Upper lobe of left lung (tissue), 6 donors: Measurements from ENCODE around the gene AVEN. TPM values are rescaled to one million over a fixed set of nuclear protein-coding genes. Genes with fewer than 3 reads are reported as not detected.
A peak's percentile ranks its signal among the peaks of the same experiment; 100 is the strongest.

Experiments used
- ATAC-seq, 2 donors: fragments of 200-7000 bp; cut with Tn5 transposase; one replicate each; pipeline ENCODE4 v1.9.1; 2022; ENCODE audit warnings: mild to moderate bottlenecking in 2 of 2, moderate library complexity in 2 of 2; ENCODE audit not compliant: low FRiP score in 2 of 2
- DNase-seq, 2 donors: peaks; one replicate each; pipeline ENCODE4 v3.0.0-alpha.2; 2019 to 2020
- H3K27ac ChIP-seq, 4 donors: fragments of 200-600 bp; sonication (generic); one replicate each; pipeline ENCODE4 v1.5.1; 2016 to 2019
- H3K27me3 ChIP-seq, 4 donors: fragments of 200-600 bp; sonication (generic); one replicate each; pipeline ENCODE4 v1.5.1; 2017 to 2019
- H3K36me3 ChIP-seq, 4 donors: fragments of 200-600 bp; sonication (generic); one replicate each; pipeline ENCODE4 v1.5.1; 2016 to 2019
- H3K4me1 ChIP-seq, 4 donors: fragments of 200-600 bp; sonication (generic); one replicate each; pipeline ENCODE4 v1.5.1; 2018 to 2019
- H3K4me3 ChIP-seq, 4 donors: fragments of 200-600 bp; sonication (generic); one replicate each; pipeline ENCODE4 v1.5.1; 2017 to 2019; ENCODE audit warnings: mild to moderate bottlenecking in 2 of 4, moderate library complexity in 1 of 4
- H3K9me3 ChIP-seq, 4 donors: fragments of 200-600 bp; sonication (generic); one replicate each; pipeline ENCODE4 v1.5.1; 2018 to 2019
- CTCF ChIP-seq, 6 experiments: fragments of 450-650 bp in 4 of 6; fragments of 200-600 bp in 2 of 6; sonication (generic) in 2 of 6; IDR thresholded peaks; one replicate each; pipeline ENCODE4 v1.5.1; 2016 to 2019; ENCODE audit warnings: antibody characterized with exemption in 6 of 6
- EP300 ChIP-seq, 4 donors: sonication (generic); formaldehyde crosslinking; IDR thresholded peaks; one replicate each; pipeline ENCODE4 v1.5.1; 2017; ENCODE audit warnings: antibody characterized with exemption in 4 of 4, control low read depth in 2 of 4
- POLR2A ChIP-seq, 4 donors: fragments of 450-650 bp; IDR thresholded peaks; one replicate each; pipeline ENCODE4 v1.5.1; 2016 to 2017; ENCODE audit warnings: antibody characterized with exemption in 4 of 4, mild to moderate bottlenecking in 2 of 4
- POLR2AphosphoS5 ChIP-seq, 2 donors: sonication (generic); formaldehyde crosslinking; IDR thresholded peaks; one replicate each; pipeline ENCODE4 v1.5.1; 2017; ENCODE audit warnings: antibody characterized with exemption in 2 of 2
- WGBS, 2 donors: methylation state at CpG; one replicate each; pipeline ENCODE4 v1.1.5; 2017 to 2018; 5-methylcytosine and 5-hydroxymethylcytosine counted together
- total RNA-seq, 6 donors: library from RNA; depleted of rRNA in 4 of 6; stranded (reverse); fragments of >200 nt in 4 of 6; gene quantifications; one replicate each; pipeline versions ENCODE4 v1.1.0 to v1.2.1, GENCODE V29; 2016 to 2021
- donor health status: DM: no; HTN: no; CAD: no; lungs with moderate emphysema.
- donor health status: DM: no; HTN: yes; CAD: no; lungs with severe emphysema.

The AVEN gene
- total RNA-seq, 6 donors from 2014 or later, result 6.9 to 38.8 (median 9.9) TPM

DNA sequence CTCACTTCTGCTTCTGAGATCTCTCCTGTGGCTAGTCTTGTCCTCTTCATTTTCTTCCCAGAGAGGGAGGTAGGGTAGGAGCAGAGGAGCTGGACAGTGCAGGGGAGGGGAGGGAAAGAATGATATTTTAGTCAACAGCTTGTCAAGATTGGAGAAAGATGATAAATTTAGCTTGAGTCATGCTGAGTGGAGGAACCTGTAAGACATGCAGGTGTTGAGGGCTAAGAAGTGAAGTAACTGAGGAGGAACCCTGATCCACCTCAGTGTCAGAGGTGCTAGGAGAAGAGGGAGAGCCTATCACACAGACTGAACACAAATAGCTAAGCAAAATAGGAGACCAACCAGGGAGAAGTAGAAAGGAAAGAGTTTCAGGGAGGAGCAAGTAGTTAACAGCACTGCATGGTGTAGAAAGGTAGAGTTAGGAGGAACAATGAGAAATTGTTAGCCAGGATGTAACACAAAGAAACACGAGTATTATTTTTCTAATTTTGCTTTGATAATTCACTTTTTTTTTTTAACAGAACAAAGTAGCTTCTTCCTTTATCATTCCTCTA is 178.9 kb downstream of the AVEN start:
- Histone ChIP-seq H3K4me1 (no peaks in the 10 kb centered on the region), H3K27ac (no peak overlapping the region), H3K4me3 (no peak overlapping the region), H3K27me3 (no peaks in the 10 kb centered on the region), H3K36me3 (no peaks in the 10 kb centered on the region), H3K9me3 (no peaks in the 10 kb centered on the region)
- DNase-seq, result no peak
- ATAC-seq, result no peak
- TF ChIP-seq CTCF (IDR thresholded peaks at IDR 0.05) (no peak), POLR2AphosphoS5 (IDR thresholded peaks at IDR 0.05) (no peak), POLR2A (IDR thresholded peaks at IDR 0.05) (no peak), EP300 (IDR thresholded peaks at IDR 0.05) (no peak)
- 73 to 93% methylated on average over 1 of the region's 1 CpG for WGBS, 2 donors

GRCh38 chr15:33858836-33859235 is 180.2 kb downstream of the AVEN start:
- TF ChIP-seq POLR2AphosphoS5 (IDR thresholded peaks at IDR 0.05), result no peak
- no peak for TF ChIP-seq POLR2A (IDR thresholded peaks at IDR 0.05)
- no peak for TF ChIP-seq EP300 (IDR thresholded peaks at IDR 0.05)
- TF ChIP-seq CTCF (IDR thresholded peaks at IDR 0.05), result no peak
- no peak for DNase-seq
- WGBS, 2 donors, result 96 to 98% methylated on average over 6 of the region's 6 CpGs

DNA sequence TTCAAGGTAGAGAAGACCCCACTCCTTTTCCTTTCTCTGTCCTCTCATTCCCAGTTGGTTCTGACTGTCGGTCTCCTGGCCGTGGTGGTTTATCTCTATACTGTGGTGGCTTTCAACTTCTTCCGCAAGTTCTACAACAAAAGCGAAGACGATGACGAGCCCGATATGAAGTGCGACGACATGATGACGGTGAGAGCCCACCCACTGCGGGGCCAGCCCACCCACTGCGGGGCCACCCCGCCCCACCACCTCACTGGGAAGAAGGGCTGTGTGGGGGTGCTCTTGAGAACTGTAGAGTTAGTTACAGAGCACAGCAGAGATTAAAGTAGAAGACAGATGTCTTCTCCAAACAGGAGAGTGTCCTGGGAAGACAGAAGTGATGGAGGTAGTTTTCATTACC is 181.3 kb downstream of the AVEN start:
- DNase-seq (peak in 1 of 2 donors; percentile 49), ATAC-seq (no peak)
- no peaks in the 10 kb centered on the region for H3K9me3 ChIP-seq
- H3K27ac ChIP-seq, result no peak overlapping the region
- WGBS, 2 donors, result 91 to 100% methylated on average over 13 of the region's 13 CpGs
- H3K4me3 ChIP-seq, result no peak overlapping the region
- no peaks in the 10 kb centered on the region for H3K36me3 ChIP-seq
- TF ChIP-seq CTCF (IDR thresholded peaks at IDR 0.05) (no peak), EP300 (IDR thresholded peaks at IDR 0.05) (no peak), POLR2A (IDR thresholded peaks at IDR 0.05) (no peak), POLR2AphosphoS5 (IDR thresholded peaks at IDR 0.05) (no peak)
- no peaks in the 10 kb centered on the region for H3K27me3 ChIP-seq
- no peaks in the 10 kb centered on the region for H3K4me1 ChIP-seq

More at GRCh38 chr15:33858836-33859235, 180.2 kb downstream of the AVEN start:
- no peak overlapping the region for H3K27ac ChIP-seq
- H3K36me3 ChIP-seq, result no peaks in the 10 kb centered on the region
- no peaks in the 10 kb centered on the region for H3K9me3 ChIP-seq
- ATAC-seq, result no peak
- H3K27me3 ChIP-seq, result no peaks in the 10 kb centered on the region
- no peaks in the 10 kb centered on the region for H3K4me1 ChIP-seq
- no peak overlapping the region for H3K4me3 ChIP-seq

DNA sequence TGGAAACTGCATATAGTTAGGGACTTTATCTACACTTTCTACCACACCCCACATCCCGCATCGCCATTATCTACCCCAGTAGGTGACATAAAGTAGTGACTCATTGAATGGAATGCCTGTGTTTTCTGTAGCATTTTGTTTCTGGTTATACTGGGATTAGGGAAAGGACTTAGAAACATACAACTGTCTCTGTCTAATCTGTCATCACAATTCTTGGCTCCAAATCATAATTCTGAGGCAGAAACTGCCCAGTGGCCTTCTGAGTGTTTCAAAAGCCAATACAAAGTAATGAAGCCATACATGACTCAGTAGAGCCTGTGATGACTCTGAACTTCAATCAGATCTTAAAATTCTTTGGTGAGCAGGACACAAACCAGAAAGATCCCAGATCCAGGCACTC is 186.4 kb downstream of the AVEN start:
- Histone ChIP-seq H3K4me1 (no peaks in the 10 kb centered on the region), H3K27ac (no peak overlapping the region), H3K27me3 (no peaks in the 10 kb centered on the region), H3K36me3 (no peaks in the 10 kb centered on the region), H3K9me3 (no peaks in the 10 kb centered on the region), H3K4me3 (no peak overlapping the region)
- TF ChIP-seq POLR2AphosphoS5 (IDR thresholded peaks at IDR 0.05) (no peak), CTCF (IDR thresholded peaks at IDR 0.05) (no peak), POLR2A (IDR thresholded peaks at IDR 0.05) (no peak), EP300 (IDR thresholded peaks at IDR 0.05) (no peak)
- ATAC-seq (peak in 1 of 2 donors; percentile 52), DNase-seq (no peak)
- 91% methylated on average over 2 of the region's 2 CpGs for WGBS, 2 donors

DNA sequence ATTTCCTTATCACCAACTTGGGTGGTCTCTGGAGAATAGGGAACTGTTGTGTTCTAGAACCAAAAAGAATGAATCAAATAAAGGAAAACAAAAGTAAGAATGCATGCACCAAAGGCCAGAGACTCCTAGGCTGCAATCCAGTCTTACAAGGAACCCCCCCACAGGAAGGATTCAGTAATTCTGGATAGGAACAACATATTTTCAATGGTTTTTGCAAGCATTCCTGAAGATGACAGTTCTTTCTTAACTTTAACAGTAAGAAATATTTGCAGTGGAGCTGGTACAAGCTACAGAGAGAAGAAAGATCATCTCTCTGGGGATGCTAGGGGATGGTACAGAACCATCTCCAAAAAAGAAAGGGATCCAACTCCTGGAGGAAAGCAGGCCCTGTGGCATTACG is 186.9 kb downstream of the AVEN start:
- ATAC-seq (no peak), DNase-seq (no peak)
- H3K27me3 ChIP-seq, result no peaks in the 10 kb centered on the region
- 78 to 85% methylated on average over 1 of the region's 1 CpG for whole genome bisulfite sequencing, 2 donors
- H3K4me3 ChIP-seq, result no peak overlapping the region
- H3K27ac ChIP-seq, result no peak overlapping the region
- H3K36me3 ChIP-seq, result no peaks in the 10 kb centered on the region
- H3K9me3 ChIP-seq, result no peaks in the 10 kb centered on the region
- H3K4me1 ChIP-seq, result no peaks in the 10 kb centered on the region
- TF ChIP-seq CTCF (IDR thresholded peaks at IDR 0.05) (no peak), EP300 (IDR thresholded peaks at IDR 0.05) (no peak), POLR2A (IDR thresholded peaks at IDR 0.05) (no peak), POLR2AphosphoS5 (IDR thresholded peaks at IDR 0.05) (no peak)
